ENCODE data around the gene CCDC50.

The CCDC50 gene

DNA sequence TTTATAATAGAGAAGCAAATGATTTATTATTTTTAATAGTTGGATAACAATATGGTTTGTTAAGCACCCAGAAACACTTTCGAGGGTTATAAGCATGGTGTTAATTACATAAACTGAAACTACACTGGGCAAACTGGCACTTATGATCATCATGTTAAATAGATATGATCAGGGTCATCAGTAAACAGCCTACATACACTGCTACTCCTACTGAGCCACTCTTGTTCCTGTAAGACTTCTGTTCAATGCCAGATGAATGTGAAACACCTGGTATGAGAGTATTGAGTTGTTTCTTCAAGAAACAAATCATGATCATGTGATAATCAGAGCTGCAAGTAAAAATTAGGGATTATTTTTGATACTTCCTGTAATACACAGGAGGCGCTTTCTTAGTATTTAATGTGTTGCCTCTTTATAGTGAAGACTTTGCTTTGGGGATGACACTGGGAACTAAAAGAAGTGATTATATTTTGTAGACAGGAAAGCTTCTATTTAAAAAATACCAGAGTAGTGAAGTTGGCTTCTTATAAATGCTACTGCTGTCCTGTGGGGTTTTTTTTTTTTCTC, 33.4 kb downstream of the CCDC50 start:
- Histone ChIP-seq H3K4me1 (ENCODE audit: control insufficient read depth, low read length) (no peaks in the 10 kb centered on the region), H3K4me2 (ENCODE audit: low read length) (no peak overlapping the region), H3K36me3 (ENCODE audit: control insufficient read depth, low read length) (peaks cover 41% of the 10 kb centered on the region), H3K4me3 (ENCODE audit: low read length) (no peak overlapping the region), H3K9me3 (ENCODE audit: control insufficient read depth, insufficient read depth, low read length) (no peaks in the 10 kb centered on the region), H3K9me2 (replicated peaks; ENCODE audit: control insufficient read depth, low read length) (no peaks in the 10 kb centered on the region), H3F3A (ENCODE audit: control insufficient read depth, insufficient read depth) (no peaks in the 10 kb centered on the region), H3K27me3 (ENCODE audit: control insufficient read depth, low read length) (no peaks in the 10 kb centered on the region), H3K79me2 (ENCODE audit: control insufficient read depth, low read length) (no peaks in the 10 kb centered on the region), H4K20me1 (ENCODE audit: control insufficient read depth, insufficient read depth, low read depth, low read length) (no peaks in the 10 kb centered on the region), H3K27ac (ENCODE audit: low read depth, low read length) (no peak overlapping the region)
- TF ChIP-seq, protein P1, sequence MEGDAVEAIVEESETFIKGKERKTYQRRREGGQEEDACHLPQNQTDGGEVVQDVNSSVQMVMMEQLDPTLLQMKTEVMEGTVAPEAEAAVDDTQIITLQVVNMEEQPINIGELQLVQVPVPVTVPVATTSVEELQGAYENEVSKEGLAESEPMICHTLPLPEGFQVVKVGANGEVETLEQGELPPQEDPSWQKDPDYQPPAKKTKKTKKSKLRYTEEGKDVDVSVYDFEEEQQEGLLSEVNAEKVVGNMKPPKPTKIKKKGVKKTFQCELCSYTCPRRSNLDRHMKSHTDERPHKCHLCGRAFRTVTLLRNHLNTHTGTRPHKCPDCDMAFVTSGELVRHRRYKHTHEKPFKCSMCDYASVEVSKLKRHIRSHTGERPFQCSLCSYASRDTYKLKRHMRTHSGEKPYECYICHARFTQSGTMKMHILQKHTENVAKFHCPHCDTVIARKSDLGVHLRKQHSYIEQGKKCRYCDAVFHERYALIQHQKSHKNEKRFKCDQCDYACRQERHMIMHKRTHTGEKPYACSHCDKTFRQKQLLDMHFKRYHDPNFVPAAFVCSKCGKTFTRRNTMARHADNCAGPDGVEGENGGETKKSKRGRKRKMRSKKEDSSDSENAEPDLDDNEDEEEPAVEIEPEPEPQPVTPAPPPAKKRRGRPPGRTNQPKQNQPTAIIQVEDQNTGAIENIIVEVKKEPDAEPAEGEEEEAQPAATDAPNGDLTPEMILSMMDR (IDR thresholded peaks at IDR 0.05; ENCODE audit: low read depth, low read length, poor library complexity, severe bottlenecking) = no peak
- no peak for TF ChIP-seq EZH2phosphoT487 (IDR thresholded peaks at IDR 0.05; ENCODE audit: borderline replicate concordance, low read length)

GRCh38 chr3:191363221-191363620, 34.0 kb downstream of the CCDC50 start:
- TF ChIP-seq, protein P1 (IDR thresholded peaks at IDR 0.05; ENCODE audit: low read depth, low read length, poor library complexity, severe bottlenecking) = no peak
- no peak for TF ChIP-seq EZH2phosphoT487 (IDR thresholded peaks at IDR 0.05; ENCODE audit: borderline replicate concordance, low read length)
- no peaks in the 10 kb centered on the region for H3K27me3 ChIP-seq (ENCODE audit: control insufficient read depth, low read length)
- H3K36me3 ChIP-seq (ENCODE audit: control insufficient read depth, low read length) = peaks cover 36% of the 10 kb centered on the region
- H3K4me3 ChIP-seq (ENCODE audit: low read length) = no peak overlapping the region
- no peak overlapping the region for H3K4me2 ChIP-seq (ENCODE audit: low read length)
- no peaks in the 10 kb centered on the region for H3K79me2 ChIP-seq (ENCODE audit: control insufficient read depth, low read length)
- no peaks in the 10 kb centered on the region for H3F3A ChIP-seq (ENCODE audit: control insufficient read depth, insufficient read depth)
- H3K4me1 ChIP-seq (ENCODE audit: control insufficient read depth, low read length) = no peaks in the 10 kb centered on the region
- H4K20me1 ChIP-seq (ENCODE audit: control insufficient read depth, insufficient read depth, low read depth, low read length) = no peaks in the 10 kb centered on the region
- H3K9me2 ChIP-seq (replicated peaks; ENCODE audit: control insufficient read depth, low read length) = no peaks in the 10 kb centered on the region
- H3K9me3 ChIP-seq (ENCODE audit: control insufficient read depth, insufficient read depth, low read length) = no peaks in the 10 kb centered on the region
- H3K27ac ChIP-seq (ENCODE audit: low read depth, low read length) = no peak overlapping the region

GRCh38 chr3:191366675-191367074, 37.5 kb downstream of the CCDC50 start:
- H3F3A ChIP-seq (ENCODE audit: control insufficient read depth, insufficient read depth) = no peaks in the 10 kb centered on the region
- H3K36me3 ChIP-seq (ENCODE audit: control insufficient read depth, low read length) = peaks cover 33% of the 10 kb centered on the region
- H3K27me3 ChIP-seq (ENCODE audit: control insufficient read depth, low read length) = no peaks in the 10 kb centered on the region
- H3K9me2 ChIP-seq (replicated peaks; ENCODE audit: control insufficient read depth, low read length) = no peaks in the 10 kb centered on the region
- no peak overlapping the region for H3K4me2 ChIP-seq (ENCODE audit: low read length)
- no peaks in the 10 kb centered on the region for H3K79me2 ChIP-seq (ENCODE audit: control insufficient read depth, low read length)
- H3K9me3 ChIP-seq (ENCODE audit: control insufficient read depth, insufficient read depth, low read length) = no peaks in the 10 kb centered on the region
- TF ChIP-seq, protein P1 (IDR thresholded peaks at IDR 0.05; ENCODE audit: low read depth, low read length, poor library complexity, severe bottlenecking) = no peak
- no peak for TF ChIP-seq EZH2phosphoT487 (IDR thresholded peaks at IDR 0.05; ENCODE audit: borderline replicate concordance, low read length)
- peaks cover under 1% of the 10 kb centered on the region; the same call in 1 of the 2 replicates for H3K4me1 ChIP-seq (ENCODE audit: control insufficient read depth, low read length)
- no peaks in the 10 kb centered on the region for H4K20me1 ChIP-seq (ENCODE audit: control insufficient read depth, insufficient read depth, low read depth, low read length)
- H3K27ac ChIP-seq (ENCODE audit: low read depth, low read length) = no peak overlapping the region
- no peak overlapping the region for H3K4me3 ChIP-seq (ENCODE audit: low read length)
